Panc1 (cell line): ENCODE measurements around the gene NR4A1. TPM values are rescaled to one million over a fixed set of nuclear protein-coding genes. Genes with fewer than 3 reads are reported as not detected.

ENCODE experiments used
- ATAC-seq: fragments of 200-7000 bp; cut with Tn5 transposase; 2 replicates; pipeline ENCODE4 v1.9.1; 2020; ENCODE audit warnings: mild to moderate bottlenecking, moderate library complexity
- BruUV-seq: library from RNA; stranded (reverse); fragments of 400-500 nt; replicated peaks from 2 replicates; lab custom pipeline; 2021; lab: Mats Ljungman, UMichigan
- CTCF ChIA-PET: fragments of 300-600 bp; sonication (Branson Sonifier 250); formaldehyde crosslinking; loops from one replicate; lab custom pipeline; 2022; ENCODE audit warnings: antibody characterized with exemption; lab: Charles Lee
- POLR2A ChIA-PET: fragments of 300-600 bp; sonication (Branson Sonifier 250); formaldehyde crosslinking; loops from one replicate; lab custom pipeline; 2022; ENCODE audit warnings: antibody characterized with exemption; lab: Charles Lee
- DNase-seq: peaks from one replicate; pipeline ENCODE4 v3.0.0-alpha.2; 2010; ENCODE audit warnings: low read depth, low spot score
- H3K27ac ChIP-seq: 2 replicates; pipeline ENCODE4 v1.5.1; 2011; ENCODE audit warnings: mild to moderate bottlenecking, low read length, inconsistent platforms
- H3K27me3 ChIP-seq: fragments of 200-500 bp; sonication (Bioruptor generic); 2 replicates; pipeline ENCODE4 v1.6.0; 2014; ENCODE audit warnings: low read length, inconsistent platforms; ENCODE audit not compliant: control insufficient read depth, insufficient read depth
- H3K36me3 ChIP-seq: fragments of 200-500 bp; sonication (Bioruptor generic); 2 replicates; pipeline ENCODE4 v1.5.1; 2014; ENCODE audit warnings: inconsistent platforms, mild to moderate bottlenecking, low read length, moderate library complexity; ENCODE audit not compliant: control insufficient read depth, insufficient read depth
- H3K4me1 ChIP-seq: 2 replicates; pipeline ENCODE4 v1.5.1; 2011; ENCODE audit warnings: inconsistent platforms, mild to moderate bottlenecking, low read length, moderate library complexity; ENCODE audit not compliant: control insufficient read depth, insufficient read depth
- H3K4me3 ChIP-seq, 2 experiments: 2 replicates each; pipeline ENCODE4 v1.5.1; 2011 to 2012; ENCODE audit warnings: low read depth in 2 of 2, low read length in 2 of 2, mild to moderate bottlenecking in 2 of 2, inconsistent platforms in 1 of 2, moderate library complexity in 1 of 2
- H3K9me3 ChIP-seq: fragments of 200-500 bp; sonication (Bioruptor generic); 2 replicates; pipeline ENCODE4 v1.5.1; 2014; ENCODE audit warnings: low read depth, mild to moderate bottlenecking, inconsistent platforms, low read length, moderate library complexity; ENCODE audit not compliant: control insufficient read depth, insufficient read depth
- CTCF ChIP-seq: fragments of 450-650 bp; IDR thresholded peaks from 2 replicates; pipeline ENCODE4 v1.5.1; 2017; ENCODE audit warnings: mild to moderate bottlenecking
- POLR2AphosphoS5 ChIP-seq: IDR thresholded peaks from 2 replicates; pipeline ENCODE4 v1.6.1; 2012; ENCODE audit warnings: mild to moderate bottlenecking, low read depth, low read length, moderate library complexity
- REST ChIP-seq, 2 experiments: IDR thresholded peaks; 2 replicates each; pipeline ENCODE4 v1.6.1; 2011 to 2012; ENCODE audit warnings: low read depth in 2 of 2, control low read depth in 1 of 2, low read length in 1 of 2, mild to moderate bottlenecking in 1 of 2, moderate library complexity in 1 of 2; ENCODE audit not compliant: insufficient read depth in 1 of 2
- SIN3A ChIP-seq: IDR thresholded peaks from 2 replicates; pipeline ENCODE4 v1.6.1; 2012; ENCODE audit warnings: low read depth, mild to moderate bottlenecking, low read length, moderate library complexity, borderline replicate concordance; ENCODE audit not compliant: insufficient read depth
- TCF7L2 ChIP-seq: IDR thresholded peaks from 2 replicates; pipeline ENCODE4 v1.6.1; 2011; ENCODE audit warnings: mild to moderate bottlenecking, low read depth, low read length, inconsistent platforms
- in situ Hi-C: cut with HindIII; loops from 2 replicates; pipeline ENCODE4 v1.10.0; 2016; ENCODE audit warnings: low sequenced_read_pairs, low pct_unique_long_range_greater_than_20kb
- intact Hi-C: fragments of 100-400 bp; cut with micrococcal nuclease; formaldehyde crosslinking; loops from one replicate; pipeline ENCODE4 v1.10.0; 2022; ENCODE audit not compliant: unreplicated experiment
- total RNA-seq: library from RNA; stranded (reverse); gene quantifications from one replicate; pipeline ENCODE4 v1.2.1, GENCODE V29; 2021; ENCODE audit not compliant: unreplicated experiment

Gene NR4A1
- total RNA-seq, 1 experiment from 2014 or later: 2.0 TPM

- no peaks in the 10 kb centered on the region for H3K9me3 ChIP-seq
- DNase-seq: no peak
- no peaks in the 10 kb centered on the region for H3K27me3 ChIP-seq
- in situ Hi-C loops (no loop called here), intact Hi-C loops (no loop called here)
- BruUV-seq: no TSS peak
- ATAC-seq: no peak
- ChIA-PET POLR2A (no interaction called here), CTCF (no interaction called here)
- no peak overlapping the region for H3K27ac ChIP-seq
- H3K4me3 ChIP-seq: no peak overlapping the region
- no peaks in the 10 kb centered on the region for H3K36me3 ChIP-seq
- TF ChIP-seq REST (IDR thresholded peaks at IDR 0.05; ENCODE audit: insufficient read depth in 1 of 2, low read depth in 2 of 2, low read length in 1 of 2): no peak
- no peak for TF ChIP-seq CTCF
- TF ChIP-seq POLR2AphosphoS5: no peak
- TF ChIP-seq SIN3A: no peak
- TF ChIP-seq TCF7L2: no peak
- peaks cover 4% of the 10 kb centered on the region for H3K4me1 ChIP-seq
Measured at GRCh38 chr12:52049286-52049685, 2.0 kb upstream of the NR4A1 start.

- no TSS peak for BruUV-seq
- H3K27ac ChIP-seq: no peak overlapping the region
- POLR2A ChIA-PET: no interaction called here
- TF ChIP-seq REST (IDR thresholded peaks at IDR 0.05; ENCODE audit: insufficient read depth in 1 of 2, low read depth in 2 of 2, low read length in 1 of 2) (no peak), SIN3A (no peak), CTCF (no peak), POLR2AphosphoS5 (no peak), TCF7L2 (no peak)
- no peaks in the 10 kb centered on the region for H3K9me3 ChIP-seq
- CTCF ChIA-PET: no interaction called here
- ATAC-seq: no peak
- in situ Hi-C loops: no loop called here
- no peak overlapping the region for H3K4me3 ChIP-seq
- H3K36me3 ChIP-seq: no peaks in the 10 kb centered on the region
- H3K4me1 ChIP-seq: peaks cover 4% of the 10 kb centered on the region
- intact Hi-C loops: no loop called here
- H3K27me3 ChIP-seq: no peaks in the 10 kb centered on the region
- DNase-seq: no peak
Measured at GRCh38 chr12:52049688-52050087, 1.6 kb upstream of the NR4A1 start.
